Ectodermal cell (in vitro differentiated cells): ENCODE measurements around the gene SEC31A.
A peak's percentile ranks its signal among the peaks of the same experiment; 100 is the strongest.

Source experiments
- H3K27ac ChIP-seq: 2 replicates; pipeline ENCODE4 v1.7.0; 2013; ENCODE audit warnings: mild to moderate bottlenecking, low read depth, low read length; ENCODE audit not compliant: insufficient read depth, poor library complexity, severe bottlenecking
- H3K27me3 ChIP-seq: 2 replicates; pipeline ENCODE4 v1.7.0; 2013; ENCODE audit warnings: mild to moderate bottlenecking, low read length; ENCODE audit not compliant: insufficient read depth, control insufficient read depth, poor library complexity, severe bottlenecking
- H3K36me3 ChIP-seq: one replicate; pipeline ENCODE4 v1.7.0; 2013; ENCODE audit warnings: low read length; ENCODE audit not compliant: control insufficient read depth, insufficient read depth
- H3K4me1 ChIP-seq: one replicate; pipeline ENCODE4 v1.7.0; 2013; ENCODE audit warnings: low read length; ENCODE audit not compliant: control insufficient read depth, insufficient read depth
- H3K4me3 ChIP-seq: 2 replicates; pipeline ENCODE4 v1.7.0; 2013; ENCODE audit warnings: low read depth, low read length, control low read depth; ENCODE audit not compliant: insufficient read depth
- H3K9me3 ChIP-seq: 2 replicates; pipeline ENCODE4 v1.7.0; 2013; ENCODE audit warnings: mild to moderate bottlenecking, low read length, moderate library complexity; ENCODE audit not compliant: control insufficient read depth
- WGBS, 2 experiments: methylation state at CpG; one replicate each; pipeline ENCODE4 v1.1.7; 2013; ENCODE audit warnings: missing lambda C conversion rate in 2 of 2; 5-methylcytosine and 5-hydroxymethylcytosine counted together

SEC31A gene

GRCh38 chr4:82784681-82785610, 106.0 kb downstream of the SEC31A start:
- Histone ChIP-seq H3K9me3 (no peaks in the 10 kb centered on the region), H3K27ac (no peak overlapping the region), H3K27me3 (peaks cover 74% of the 10 kb centered on the region), H3K4me3 (peak overlapping the region; percentile 3), H3K4me1 (peaks cover 55% of the 10 kb centered on the region), H3K36me3 (no peaks in the 10 kb centered on the region)
- 0 to 9% methylated on average over 5 to 9 of the region's 9 CpGs for WGBS, 2 experiments

GRCh38 chr4:82782626-82783345, 108.2 kb downstream of the SEC31A start:
- no peak overlapping the region for H3K4me3 ChIP-seq
- no peak overlapping the region for H3K27ac ChIP-seq
- WGBS, 2 experiments: 56 to 62% methylated on average over 5 of the region's 5 CpGs

GRCh38 chr4:82780752-82781231, 110.2 kb downstream of the SEC31A start:
- Histone ChIP-seq H3K27me3 (peaks cover 36% of the 10 kb centered on the region), H3K9me3 (no peaks in the 10 kb centered on the region), H3K4me1 (peaks cover 40% of the 10 kb centered on the region), H3K4me3 (no peak overlapping the region), H3K36me3 (no peaks in the 10 kb centered on the region), H3K27ac (no peak overlapping the region)
- 30 to 40% methylated on average over 10 of the region's 10 CpGs for WGBS, 2 experiments

More at GRCh38 chr4:82782626-82783345, 108.2 kb downstream of the SEC31A start:
- no peaks in the 10 kb centered on the region for H3K9me3 ChIP-seq
- H3K27me3 ChIP-seq: peaks cover 53% of the 10 kb centered on the region
- H3K36me3 ChIP-seq: no peaks in the 10 kb centered on the region
- peaks cover 53% of the 10 kb centered on the region for H3K4me1 ChIP-seq

GRCh38 chr4:82780170-82780751, 110.7 kb downstream of the SEC31A start:
- H3K27ac ChIP-seq: no peak overlapping the region
- H3K27me3 ChIP-seq: peaks cover 36% of the 10 kb centered on the region
- no peak overlapping the region for H3K4me3 ChIP-seq
- H3K9me3 ChIP-seq: no peaks in the 10 kb centered on the region
- H3K4me1 ChIP-seq: peaks cover 36% of the 10 kb centered on the region
- no peaks in the 10 kb centered on the region for H3K36me3 ChIP-seq
- WGBS, 2 experiments: 89 to 100% methylated on average over 1 of the region's 1 CpG

GRCh38 chr4:82779032-82779431, 111.9 kb downstream of the SEC31A start:
- Histone ChIP-seq H3K36me3 (no peaks in the 10 kb centered on the region), H3K4me3 (no peak overlapping the region), H3K4me1 (peaks cover 31% of the 10 kb centered on the region), H3K9me3 (no peaks in the 10 kb centered on the region), H3K27me3 (peaks cover 24% of the 10 kb centered on the region), H3K27ac (no peak overlapping the region)
- 91 to 96% methylated on average over 11 of the region's 11 CpGs for WGBS, 2 experiments

GRCh38 chr4:82777857-82778525, 113.0 kb downstream of the SEC31A start:
- Histone ChIP-seq H3K36me3 (no peaks in the 10 kb centered on the region), H3K4me3 (no peak overlapping the region), H3K4me1 (peaks cover 30% of the 10 kb centered on the region), H3K27ac (no peak overlapping the region), H3K9me3 (no peaks in the 10 kb centered on the region), H3K27me3 (peaks cover 16% of the 10 kb centered on the region)
- WGBS, 2 experiments: 93 to 96% methylated on average over 3 of the region's 5 CpGs

GRCh38 chr4:82776925-82777542, 113.9 kb downstream of the SEC31A start:
- Histone ChIP-seq H3K27me3 (peaks cover 6% of the 10 kb centered on the region), H3K4me3 (no peak overlapping the region), H3K27ac (no peak overlapping the region), H3K36me3 (no peaks in the 10 kb centered on the region), H3K9me3 (no peaks in the 10 kb centered on the region), H3K4me1 (peaks cover 25% of the 10 kb centered on the region)
- WGBS, 2 experiments: 87 to 92% methylated on average over 5 of the region's 5 CpGs

GRCh38 chr4:82775243-82775642, 115.7 kb downstream of the SEC31A start:
- Histone ChIP-seq H3K36me3 (no peaks in the 10 kb centered on the region), H3K4me1 (peaks cover 13% of the 10 kb centered on the region), H3K27me3 (no peaks in the 10 kb centered on the region), H3K9me3 (no peaks in the 10 kb centered on the region), H3K4me3 (no peak overlapping the region), H3K27ac (peak overlapping the region; percentile 26)
- 92 to 96% methylated on average over 5 of the region's 5 CpGs for WGBS, 2 experiments

- Histone ChIP-seq H3K4me1 (peaks cover 13% of the 10 kb centered on the region), H3K27ac (peak overlapping the region; percentile 26), H3K36me3 (no peaks in the 10 kb centered on the region), H3K27me3 (no peaks in the 10 kb centered on the region), H3K4me3 (no peak overlapping the region), H3K9me3 (no peaks in the 10 kb centered on the region)
- 36 to 43% methylated on average over 3 of the region's 3 CpGs for WGBS, 2 experiments
These were observed 116.2 kb downstream of the SEC31A start for GRCh38 chr4:82774711-82775171.
